HCT116 (cell line): ENCODE results near the gene PRSS27. TPM values are rescaled to one million over a fixed set of nuclear protein-coding genes. Genes with fewer than 3 reads are reported as not detected.
A peak's percentile ranks its signal among the peaks of the same experiment; 100 is the strongest.

Source experiments
- ATAC-seq: fragments of 200-7000 bp; cut with Tn5 transposase; 2 replicates; pipeline ENCODE4 v1.9.1; 2020; ENCODE audit warnings: mild to moderate bottlenecking, moderate library complexity
- BruUV-seq: library from RNA; stranded (reverse); fragments of 400-500 nt; replicated peaks from 2 replicates; lab custom pipeline; 2021; lab: Mats Ljungman, UMichigan
- CTCF ChIA-PET: fragments of 300-600 bp; sonication (Branson Sonifier 250); formaldehyde crosslinking; loops from one replicate; lab custom pipeline; 2021; ENCODE audit warnings: antibody characterized with exemption; lab: Charles Lee
- POLR2A ChIA-PET: fragments of 300-600, 350-600 bp; sonication (Branson Sonifier 250); formaldehyde crosslinking; loops from one replicate; lab custom pipeline; 2021; ENCODE audit warnings: antibody characterized with exemption; lab: Charles Lee
- RAD21 ChIA-PET, 2 experiments: fragments of 300-600 bp; sonication (Branson Sonifier 250); formaldehyde crosslinking; loops; one replicate each; lab custom pipeline; 2023; ENCODE audit warnings: low total read pairs in 2 of 2; ENCODE audit not compliant: uncharacterized antibody in 2 of 2, unreplicated experiment in 2 of 2, low non-redundant PET in 1 of 2; lab: Charles Lee
- DNase-seq: peaks from one replicate; pipeline ENCODE4 v3.0.0-alpha.2; 2010; ENCODE audit warnings: low read depth, low spot score
- H2AFZ ChIP-seq: fragments of 200-600 bp; shearing (Covaris generic), sonication (generic); 2 replicates; pipeline ENCODE4 v1.6.1; 2017; ENCODE audit warnings: low read depth, mixed run types, mixed read lengths, antibody characterized with exemption, low read length; ENCODE audit not compliant: poor library complexity, severe bottlenecking
- H3K27ac ChIP-seq: 2 replicates; pipeline ENCODE4 v1.5.1; 2012; ENCODE audit warnings: low read depth, low read length
- H3K27me3 ChIP-seq: fragments of 200-600 bp; sonication (generic); 2 replicates; pipeline ENCODE4 v1.6.1; 2016; ENCODE audit warnings: mixed run types, low read length, mixed read lengths; ENCODE audit not compliant: insufficient read depth
- H3K36me3 ChIP-seq, 2 experiments: fragments of 200-500 bp in 1 of 2; fragments of 200-600 bp in 1 of 2; sonication (Bioruptor generic) in 1 of 2; sonication (generic) in 1 of 2; 2 replicates each; pipeline versions ENCODE4 v1.5.1 to v1.6.1; 2014 to 2016; ENCODE audit warnings: low read length in 2 of 2, inconsistent platforms in 1 of 2, mixed read lengths in 1 of 2, mixed run types in 1 of 2; ENCODE audit not compliant: insufficient read depth in 2 of 2, control insufficient read depth in 1 of 2
- H3K4me1 ChIP-seq, 2 experiments: fragments of 200-600 bp in 1 of 2; sonication (generic) in 1 of 2; 2 replicates each; pipeline versions ENCODE4 v1.5.1 to v1.6.1; 2012 to 2017; ENCODE audit warnings: low read length in 2 of 2, inconsistent platforms in 1 of 2, mild to moderate bottlenecking in 1 of 2, mixed read lengths in 1 of 2, mixed run types in 1 of 2, moderate library complexity in 1 of 2; ENCODE audit not compliant: insufficient read depth in 2 of 2, control insufficient read depth in 1 of 2
- H3K4me2 ChIP-seq: fragments of 200-600 bp; sonication (generic); 2 replicates; pipeline ENCODE4 v1.6.1; 2017; ENCODE audit warnings: mixed run types, low read length, mixed read lengths
- H3K4me3 ChIP-seq, 2 experiments: fragments of 200-600 bp in 1 of 2; sonication (generic) in 1 of 2; replicated peaks in 1 of 2; 2 replicates each; pipeline ENCODE4 v1.5.1; 2011 to 2016; ENCODE audit warnings: low read length in 2 of 2, control low read depth in 1 of 2, low read depth in 1 of 2, mild to moderate bottlenecking in 1 of 2, mixed read lengths in 1 of 2, mixed run types in 1 of 2
- H3K79me2 ChIP-seq: fragments of 200-600 bp; sonication (generic); 2 replicates; pipeline ENCODE4 v1.6.1; 2017; ENCODE audit warnings: mild to moderate bottlenecking, mixed run types, low read length, moderate library complexity, mixed read lengths; ENCODE audit not compliant: insufficient read depth
- H3K9ac ChIP-seq: fragments of 200-600 bp; sonication (generic); 2 replicates; pipeline ENCODE4 v1.6.1; 2016; ENCODE audit warnings: low read length, mixed read lengths
- H3K9me2 ChIP-seq: fragments of 200-600 bp; sonication (generic), shearing (Covaris generic); 2 replicates; pipeline ENCODE4 v1.6.1; 2017; ENCODE audit warnings: mixed run types, mild to moderate bottlenecking, moderate library complexity; ENCODE audit not compliant: insufficient read depth
- H3K9me3 ChIP-seq, 2 experiments: fragments of 200-500 bp in 1 of 2; fragments of 200-600 bp in 1 of 2; sonication (Bioruptor generic) in 1 of 2; sonication (generic) in 1 of 2; 2 replicates each; pipeline ENCODE4 v1.6.1; 2014 to 2017; ENCODE audit warnings: low read length in 2 of 2, mixed read lengths in 2 of 2, inconsistent platforms in 1 of 2, low read depth in 1 of 2, mild to moderate bottlenecking in 1 of 2, mixed run types in 1 of 2, moderate library complexity in 1 of 2; ENCODE audit not compliant: control insufficient read depth in 1 of 2, insufficient read depth in 1 of 2
- H4K20me1 ChIP-seq: fragments of 200-600 bp; sonication (generic), shearing (Covaris generic); 2 replicates; pipeline ENCODE4 v1.6.1; 2017; ENCODE audit warnings: mixed run types, mild to moderate bottlenecking, moderate library complexity; ENCODE audit not compliant: insufficient read depth
- CEBPB ChIP-seq: IDR thresholded peaks from 2 replicates; pipeline ENCODE4 v1.6.1; 2012; ENCODE audit warnings: low read depth
- EGR1 ChIP-seq: IDR thresholded peaks from 2 replicates; pipeline ENCODE4 v1.6.1; 2012; ENCODE audit warnings: low read depth
- ELF1 ChIP-seq: IDR thresholded peaks from 2 replicates; pipeline ENCODE4 v1.6.1; 2012; ENCODE audit warnings: low read depth, borderline replicate concordance
- FOSL1 ChIP-seq: IDR thresholded peaks from 2 replicates; pipeline ENCODE4 v1.6.1; 2012; ENCODE audit warnings: low read depth
- JUND ChIP-seq: IDR thresholded peaks from 2 replicates; pipeline ENCODE4 v1.6.1; 2012
- POLR2A ChIP-seq: IDR thresholded peaks from 2 replicates; pipeline ENCODE4 v1.7.0; 2011; ENCODE audit warnings: borderline replicate concordance; ENCODE audit not compliant: insufficient read depth, insufficient read length; ENCODE audit errors: extremely low read depth
- POLR2AphosphoS5 ChIP-seq: IDR thresholded peaks from 2 replicates; pipeline ENCODE4 v1.6.1; 2011; ENCODE audit warnings: mild to moderate bottlenecking, low read depth, low read length, moderate library complexity
- RAD21 ChIP-seq: IDR thresholded peaks from 2 replicates; pipeline ENCODE4 v1.6.1; 2012; ENCODE audit warnings: low read depth, mild to moderate bottlenecking
- SIN3A ChIP-seq: IDR thresholded peaks from 2 replicates; pipeline ENCODE4 v1.6.1; 2012; ENCODE audit warnings: low read depth
- SP1 ChIP-seq: IDR thresholded peaks from 2 replicates; pipeline ENCODE4 v1.6.1; 2012; ENCODE audit warnings: low read depth
- SRF ChIP-seq: IDR thresholded peaks from 2 replicates; pipeline ENCODE4 v1.6.1; 2012; ENCODE audit warnings: low read depth
- TCF7L2 ChIP-seq: IDR thresholded peaks from 2 replicates; pipeline ENCODE4 v1.7.0; 2011; ENCODE audit warnings: borderline replicate concordance, inconsistent platforms; ENCODE audit not compliant: insufficient read depth, insufficient read length; ENCODE audit errors: extremely low read depth
- YY1 ChIP-seq: IDR thresholded peaks from 2 replicates; pipeline ENCODE4 v1.6.1; 2011; ENCODE audit warnings: low read length, low read depth, moderate library complexity, mild to moderate bottlenecking; ENCODE audit not compliant: insufficient replicate concordance; ENCODE audit errors: extremely low read depth
- ZFX ChIP-seq: fragments of 450-650 bp; IDR thresholded peaks from 2 replicates; pipeline ENCODE4 v1.6.1; 2017
- ZNF274 ChIP-seq: fragments of 200-500 bp; sonication (Bioruptor generic); IDR thresholded peaks from 2 replicates; pipeline ENCODE4 v1.6.1; 2014; ENCODE audit warnings: mild to moderate bottlenecking, low read depth, low read length, inconsistent platforms
- intact Hi-C: fragments of 100-400 bp; cut with micrococcal nuclease; formaldehyde crosslinking; loops from 2 replicates; pipeline ENCODE4 v1.10.0; 2022
- total RNA-seq: library from RNA; stranded (reverse); gene quantifications from one replicate; pipeline ENCODE4 v1.2.1, GENCODE V29; 2021; ENCODE audit not compliant: unreplicated experiment
- TF ChIP-seq, protein P1 (sequence below): IDR thresholded peaks from 2 replicates; pipeline ENCODE4 v1.6.1; 2012
- TF ChIP-seq, protein P2 (sequence below): IDR thresholded peaks from 2 replicates; pipeline ENCODE4 v1.6.1; 2012
- TF ChIP-seq, protein P3 (sequence below): IDR thresholded peaks from 2 replicates; pipeline ENCODE4 v1.6.1; 2011; ENCODE audit warnings: mild to moderate bottlenecking, low read length, moderate library complexity; ENCODE audit not compliant: insufficient replicate concordance; ENCODE audit errors: extremely low read depth

Gene PRSS27
- total RNA-seq, 1 experiment from 2014 or later, result 3.3 TPM

DNA sequence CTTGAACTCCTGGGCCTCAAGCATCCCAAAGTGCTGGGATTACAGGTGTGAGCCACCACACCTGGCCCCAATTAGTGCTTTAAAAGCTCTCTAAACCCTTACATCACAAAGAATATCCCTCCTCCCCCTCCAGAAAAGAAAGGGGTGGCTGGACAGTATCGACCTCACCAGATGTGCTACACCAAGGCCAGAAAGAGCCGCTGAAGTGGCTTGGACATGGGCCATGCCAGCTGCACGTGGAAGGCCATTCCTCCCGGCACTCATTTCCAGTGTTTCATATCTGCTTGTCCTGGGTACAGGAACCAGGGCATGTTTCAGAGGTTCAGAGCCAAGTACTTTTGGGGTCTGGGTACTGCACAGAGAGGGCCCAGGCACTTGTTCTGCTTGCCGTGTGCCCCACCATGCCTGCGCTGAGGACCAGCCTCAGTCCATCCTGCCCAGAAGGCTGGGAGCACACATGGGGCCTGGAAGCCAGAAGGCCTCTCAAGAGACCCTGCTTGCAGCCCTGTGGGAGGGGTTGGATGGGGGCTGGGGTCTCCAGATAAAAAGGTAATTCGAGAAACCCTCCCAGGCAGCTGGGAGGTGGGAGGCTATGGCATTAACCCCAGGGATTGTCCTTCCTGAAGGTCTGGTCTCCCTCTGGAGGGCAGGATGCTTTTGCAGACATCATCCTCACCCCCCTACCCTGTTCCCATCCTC is 28.9 kb upstream of the PRSS27 start:
- ChIA-PET CTCF (no interaction called here), RAD21 (no interaction called here), POLR2A (no interaction called here)
- no peak overlapping the region for H3K27ac ChIP-seq
- H3K4me2 ChIP-seq, result no peak overlapping the region
- no peaks in the 10 kb centered on the region for H3K9me2 ChIP-seq
- no peak overlapping the region for H3K9ac ChIP-seq
- no peaks in the 10 kb centered on the region for H3K9me3 ChIP-seq
- peaks cover 27% of the 10 kb centered on the region for H3K79me2 ChIP-seq
- no peaks in the 10 kb centered on the region for H3K27me3 ChIP-seq
- peaks cover 8 to 20% of the 10 kb centered on the region in 2 experiments for H3K4me1 ChIP-seq
- H3K4me3 ChIP-seq, result no peak overlapping the region
- H4K20me1 ChIP-seq, result peaks cover 3% of the 10 kb centered on the region; the same call in 1 of the 2 replicates
- DNase-seq (no peak), ATAC-seq (no peak)
- H3K36me3 ChIP-seq, result no peaks in the 10 kb centered on the region; a peak in 2 of 4 replicates
- no TSS peak for BruUV-seq
- no peak overlapping the region for H2AFZ ChIP-seq
- TF ChIP-seq POLR2AphosphoS5 (no peak), RAD21 (no peak), YY1 (no peak), ZNF274 (no peak), ELF1 (no peak), SRF (no peak), ZFX (no peak), SIN3A (no peak), EGR1 (no peak), CEBPB (no peak)
- TF ChIP-seq, all 23 proteins: peak for 0
- intact Hi-C loops, result no loop called here

DNA sequence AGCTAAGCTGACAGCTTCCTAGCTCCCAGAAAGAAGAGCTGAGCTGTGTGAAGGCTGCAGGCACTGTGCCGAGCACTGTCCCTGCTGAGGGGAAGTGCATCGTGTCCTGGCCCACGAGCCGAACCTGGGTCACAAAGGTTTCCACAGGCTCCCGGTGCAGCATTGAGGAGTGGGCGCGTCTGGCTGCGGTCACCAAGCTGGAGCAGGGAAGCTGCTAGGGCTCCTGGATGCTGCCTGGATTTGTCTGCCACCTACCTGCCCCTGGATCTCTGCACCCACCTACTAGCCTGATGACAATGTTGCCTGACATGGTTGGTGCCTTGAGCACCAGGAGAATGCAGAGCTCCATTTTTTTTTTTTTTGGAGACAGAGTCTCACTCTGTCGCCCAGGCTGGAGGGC is 25.9 kb upstream of the PRSS27 start:
- ATAC-seq, result peak; percentile 9; the same call in 1 of the 2 replicates
- ChIA-PET POLR2A (no interaction called here), CTCF (no interaction called here), RAD21 (no interaction called here)
- TF ChIP-seq SP1 (no peak), JUND (no peak), POLR2A (no peak), FOSL1 (no peak), ZNF274 (no peak), TCF7L2 (no peak), RAD21 (no peak)
- TF ChIP-seq, protein P1, sequence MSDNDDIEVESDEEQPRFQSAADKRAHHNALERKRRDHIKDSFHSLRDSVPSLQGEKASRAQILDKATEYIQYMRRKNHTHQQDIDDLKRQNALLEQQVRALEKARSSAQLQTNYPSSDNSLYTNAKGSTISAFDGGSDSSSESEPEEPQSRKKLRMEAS, result no peak
- TF ChIP-seq, protein P2, sequence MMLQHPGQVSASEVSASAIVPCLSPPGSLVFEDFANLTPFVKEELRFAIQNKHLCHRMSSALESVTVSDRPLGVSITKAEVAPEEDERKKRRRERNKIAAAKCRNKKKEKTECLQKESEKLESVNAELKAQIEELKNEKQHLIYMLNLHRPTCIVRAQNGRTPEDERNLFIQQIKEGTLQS, result no peak
- TF ChIP-seq, protein P3, sequence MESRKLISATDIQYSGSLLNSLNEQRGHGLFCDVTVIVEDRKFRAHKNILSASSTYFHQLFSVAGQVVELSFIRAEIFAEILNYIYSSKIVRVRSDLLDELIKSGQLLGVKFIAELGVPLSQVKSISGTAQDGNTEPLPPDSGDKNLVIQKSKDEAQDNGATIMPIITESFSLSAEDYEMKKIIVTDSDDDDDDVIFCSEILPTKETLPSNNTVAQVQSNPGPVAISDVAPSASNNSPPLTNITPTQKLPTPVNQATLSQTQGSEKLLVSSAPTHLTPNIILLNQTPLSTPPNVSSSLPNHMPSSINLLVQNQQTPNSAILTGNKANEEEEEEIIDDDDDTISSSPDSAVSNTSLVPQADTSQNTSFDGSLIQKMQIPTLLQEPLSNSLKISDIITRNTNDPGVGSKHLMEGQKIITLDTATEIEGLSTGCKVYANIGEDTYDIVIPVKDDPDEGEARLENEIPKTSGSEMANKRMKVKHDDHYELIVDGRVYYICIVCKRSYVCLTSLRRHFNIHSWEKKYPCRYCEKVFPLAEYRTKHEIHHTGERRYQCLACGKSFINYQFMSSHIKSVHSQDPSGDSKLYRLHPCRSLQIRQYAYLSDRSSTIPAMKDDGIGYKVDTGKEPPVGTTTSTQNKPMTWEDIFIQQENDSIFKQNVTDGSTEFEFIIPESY, result no peak
- no peaks in the 10 kb centered on the region for H3K9me3 ChIP-seq
- H3K27me3 ChIP-seq, result no peaks in the 10 kb centered on the region
- H3K9me2 ChIP-seq, result no peaks in the 10 kb centered on the region
- peaks cover 8% of the 10 kb centered on the region for H3K79me2 ChIP-seq
- no peak for DNase-seq
- peaks cover 6 to 7% of the 10 kb centered on the region in 2 experiments for H3K4me1 ChIP-seq
- no peak overlapping the region for H3K4me3 ChIP-seq
- H4K20me1 ChIP-seq, result no peaks in the 10 kb centered on the region
- BruUV-seq, result no TSS peak
- no peaks in the 10 kb centered on the region for H3K36me3 ChIP-seq
- H3K4me2 ChIP-seq, result no peak overlapping the region
- H2AFZ ChIP-seq, result no peak overlapping the region
- intact Hi-C loops, result no loop called here
- no peak overlapping the region for H3K9ac ChIP-seq
- H3K27ac ChIP-seq, result no peak overlapping the region
